Gastrocnemius medialis (tissue), 4 donors: Measurements from ENCODE around the gene VAV2.

Experiments
- POLR2A ChIP-seq, 2 donors: fragments of 450-650 bp; IDR thresholded peaks; one replicate each; pipeline ENCODE4 v1.6.1; 2017; ENCODE audit warnings: antibody characterized with exemption in 2 of 2, mild to moderate bottlenecking in 2 of 2, moderate library complexity in 2 of 2
- TF ChIP-seq, protein P1 (sequence below), 5 experiments: fragments of 450-650 bp in 3 of 5; fragments of 200-600 bp in 2 of 5; sonication (generic) in 2 of 5; IDR thresholded peaks in 4 of 5; conservative IDR thresholded peaks in 1 of 5; 1 replicate in 4 of 5; 2 replicates in 1 of 5; pipeline ENCODE4 v1.5.1; 2016 to 2019; ENCODE audit warnings: antibody characterized with exemption in 5 of 5, mild to moderate bottlenecking in 3 of 5, moderate library complexity in 3 of 5

DNA sequence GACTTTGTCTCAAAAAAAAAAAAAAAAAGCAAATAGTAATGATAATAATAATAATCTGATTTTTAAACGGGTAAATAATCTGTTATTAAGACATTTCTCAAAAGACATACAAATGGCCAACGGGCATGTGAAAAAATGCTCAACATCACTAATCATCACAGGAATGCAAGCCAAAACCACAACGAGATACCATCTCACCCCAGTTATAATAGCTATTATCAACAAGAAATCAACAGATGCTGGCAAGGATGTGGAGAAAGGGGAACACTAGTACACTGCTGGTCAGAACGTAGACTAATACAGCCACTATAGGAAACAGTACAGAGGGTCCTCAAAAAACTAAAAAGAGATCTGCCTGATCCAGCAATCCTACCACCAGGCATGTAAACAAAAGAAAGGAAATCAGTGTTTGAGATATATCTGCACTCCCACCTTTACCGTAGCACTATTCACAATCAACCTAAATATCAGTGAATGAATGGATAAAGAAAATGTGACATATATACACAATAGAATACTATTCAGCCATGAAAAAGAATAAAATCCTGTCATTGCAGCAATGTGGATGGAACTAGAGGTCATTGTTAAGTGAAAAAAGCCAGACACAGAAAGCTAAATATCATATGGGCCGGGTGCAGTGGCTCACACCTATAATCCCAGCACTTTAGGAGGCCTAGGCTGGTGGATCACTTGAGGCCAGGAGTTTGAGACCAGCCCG lies 24.9 kb downstream of the VAV2 start:
- TF ChIP-seq, protein P1, sequence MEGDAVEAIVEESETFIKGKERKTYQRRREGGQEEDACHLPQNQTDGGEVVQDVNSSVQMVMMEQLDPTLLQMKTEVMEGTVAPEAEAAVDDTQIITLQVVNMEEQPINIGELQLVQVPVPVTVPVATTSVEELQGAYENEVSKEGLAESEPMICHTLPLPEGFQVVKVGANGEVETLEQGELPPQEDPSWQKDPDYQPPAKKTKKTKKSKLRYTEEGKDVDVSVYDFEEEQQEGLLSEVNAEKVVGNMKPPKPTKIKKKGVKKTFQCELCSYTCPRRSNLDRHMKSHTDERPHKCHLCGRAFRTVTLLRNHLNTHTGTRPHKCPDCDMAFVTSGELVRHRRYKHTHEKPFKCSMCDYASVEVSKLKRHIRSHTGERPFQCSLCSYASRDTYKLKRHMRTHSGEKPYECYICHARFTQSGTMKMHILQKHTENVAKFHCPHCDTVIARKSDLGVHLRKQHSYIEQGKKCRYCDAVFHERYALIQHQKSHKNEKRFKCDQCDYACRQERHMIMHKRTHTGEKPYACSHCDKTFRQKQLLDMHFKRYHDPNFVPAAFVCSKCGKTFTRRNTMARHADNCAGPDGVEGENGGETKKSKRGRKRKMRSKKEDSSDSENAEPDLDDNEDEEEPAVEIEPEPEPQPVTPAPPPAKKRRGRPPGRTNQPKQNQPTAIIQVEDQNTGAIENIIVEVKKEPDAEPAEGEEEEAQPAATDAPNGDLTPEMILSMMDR (IDR thresholded peaks at IDR 0.05 in 4 of 5, conservative IDR thresholded peaks at IDR 0.05 in 1 of 5): no peak
- TF ChIP-seq POLR2A (IDR thresholded peaks at IDR 0.05): no peak
